HG02678 (cell line): Measurements from ENCODE around the gene PLD6.

Experiments
- ATAC-seq: cut with Tn5 transposase; IDR thresholded peaks from one replicate; pipeline ENCODE4 v1.9.1; 2021; ENCODE audit warnings: mild to moderate bottlenecking, moderate library complexity; ENCODE audit not compliant: unreplicated experiment

PLD6 gene

GRCh38 chr17:17157041-17157440 is 49.1 kb downstream of the PLD6 start:
- no peak for ATAC-seq

- ATAC-seq: no peak
Measured at GRCh38 chr17:17156511-17156910, 49.6 kb downstream of the PLD6 start.

- no peak for ATAC-seq
Measured at GRCh38 chr17:17156107-17156506, 50.0 kb downstream of the PLD6 start.

GRCh38 chr17:17155568-17155967 is 50.6 kb downstream of the PLD6 start:
- ATAC-seq: no peak

- ATAC-seq: no peak
Measured at GRCh38 chr17:17154981-17155380, 51.2 kb downstream of the PLD6 start.

GRCh38 chr17:17154556-17154955 is 51.6 kb downstream of the PLD6 start:
- no peak for ATAC-seq

GRCh38 chr17:17153709-17154108 is 52.4 kb downstream of the PLD6 start:
- ATAC-seq: no peak

- ATAC-seq: no peak
Measured at GRCh38 chr17:17153071-17153470, 53.1 kb downstream of the PLD6 start.

- no peak for ATAC-seq
Measured at GRCh38 chr17:17152385-17152784, 53.7 kb downstream of the PLD6 start.

- no peak for ATAC-seq
Measured at GRCh38 chr17:17151962-17152361, 54.2 kb downstream of the PLD6 start.

GRCh38 chr17:17151541-17151940 is 54.6 kb downstream of the PLD6 start:
- no peak for ATAC-seq

GRCh38 chr17:17151055-17151454 is 55.1 kb downstream of the PLD6 start:
- no peak for ATAC-seq
